Heart left ventricle (tissue), 13 donors: ENCODE results near the gene MAN1C1.

ENCODE experiments used
- POLR2A ChIP-seq, 2 donors: fragments of 450-650 bp; IDR thresholded peaks; one replicate each; pipeline ENCODE4 v1.6.1; 2017; ENCODE audit warnings: antibody characterized with exemption in 2 of 2, mild to moderate bottlenecking in 2 of 2, moderate library complexity in 2 of 2
- TF ChIP-seq, protein P1 (sequence below), 12 donors: fragments of 200-600 bp; sonication (generic) in 4 of 12; IDR thresholded peaks; one replicate each; pipeline versions ENCODE4 v1.5.0 to v1.8.0; 2018 to 2022; ENCODE audit warnings: antibody characterized with exemption in 12 of 12, mild to moderate bottlenecking in 5 of 12
- donor health status: ischemic (EF 13 %, LVEDD 7.1; RV severe dilation, severe dysfunction).
- donor health status: DM: no; HTN: yes; CAD: no.
- donor health status: DM: no; HTN: no; CAD: no.
- donor health status: ischemic (EF 25% LVEDD 6.9; RV normal size, moderate dysfunction).
- donor health status: ischemic (EF 25% LVEDD 5.7; RV mildly dilated, moderate dysfunction).
- donor health status: ischemic (EF 35%, LVEDD 5.7; RV mildly dilated, moderate dysfunction).
- donor health status: nonischemic (EF 11% LVEDD 7.7; RV severe dilation, severe dysfunction).
- donor health status: DM: yes; HTN: yes; CAD: no.
- donor health status: PGD.
- donor health status: ischemic (EF 29% LVEDD 5.4; RV normal size, mild dysfunction).
- donor health status: nonischemic (EF 23%, LVEDD 6.1; RV moderate dilation, normal function).

DNA sequence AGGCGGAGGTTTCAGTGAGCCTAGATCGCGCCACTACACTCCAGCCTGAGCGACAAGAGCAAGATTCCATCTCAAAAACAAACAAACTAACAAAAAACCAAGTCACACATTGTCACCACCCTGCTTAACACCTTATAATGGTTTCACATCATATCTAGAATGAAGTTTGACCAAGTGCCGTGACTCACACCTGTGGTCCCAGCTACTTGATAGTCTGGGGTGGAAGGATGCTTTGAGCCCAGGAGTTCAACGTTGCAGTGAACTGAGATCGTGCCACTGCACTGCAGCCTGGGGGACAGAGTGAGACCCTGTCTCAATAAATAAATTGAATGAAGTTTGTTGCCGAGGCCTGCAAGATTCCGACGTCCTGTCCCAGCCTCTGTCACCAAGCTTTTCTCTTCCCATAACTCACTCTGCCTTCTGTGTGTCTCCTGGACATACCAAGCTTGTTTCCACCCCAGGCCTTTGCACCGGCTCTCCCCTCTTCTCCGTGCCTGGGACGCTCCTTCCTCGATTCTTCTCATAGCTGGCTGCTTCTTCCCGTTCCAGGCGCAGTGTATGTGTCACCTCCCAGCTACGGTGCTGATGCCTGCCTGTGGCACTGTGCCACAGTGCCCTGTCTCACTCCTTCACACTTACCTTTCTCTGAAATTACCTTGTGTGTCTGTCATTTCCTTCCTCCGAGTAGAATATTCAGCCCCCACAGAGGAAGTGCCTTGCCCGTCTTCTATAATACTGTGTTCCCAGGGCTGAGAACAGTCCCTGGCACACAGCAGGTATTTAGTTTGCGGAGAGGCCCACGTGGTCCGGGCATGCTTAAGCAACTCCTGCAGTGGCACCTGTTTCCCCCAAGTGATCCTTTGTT, 179.6 kb downstream of the MAN1C1 start:
- TF ChIP-seq POLR2A (IDR thresholded peaks at IDR 0.05): no peak
- TF ChIP-seq, protein P1, sequence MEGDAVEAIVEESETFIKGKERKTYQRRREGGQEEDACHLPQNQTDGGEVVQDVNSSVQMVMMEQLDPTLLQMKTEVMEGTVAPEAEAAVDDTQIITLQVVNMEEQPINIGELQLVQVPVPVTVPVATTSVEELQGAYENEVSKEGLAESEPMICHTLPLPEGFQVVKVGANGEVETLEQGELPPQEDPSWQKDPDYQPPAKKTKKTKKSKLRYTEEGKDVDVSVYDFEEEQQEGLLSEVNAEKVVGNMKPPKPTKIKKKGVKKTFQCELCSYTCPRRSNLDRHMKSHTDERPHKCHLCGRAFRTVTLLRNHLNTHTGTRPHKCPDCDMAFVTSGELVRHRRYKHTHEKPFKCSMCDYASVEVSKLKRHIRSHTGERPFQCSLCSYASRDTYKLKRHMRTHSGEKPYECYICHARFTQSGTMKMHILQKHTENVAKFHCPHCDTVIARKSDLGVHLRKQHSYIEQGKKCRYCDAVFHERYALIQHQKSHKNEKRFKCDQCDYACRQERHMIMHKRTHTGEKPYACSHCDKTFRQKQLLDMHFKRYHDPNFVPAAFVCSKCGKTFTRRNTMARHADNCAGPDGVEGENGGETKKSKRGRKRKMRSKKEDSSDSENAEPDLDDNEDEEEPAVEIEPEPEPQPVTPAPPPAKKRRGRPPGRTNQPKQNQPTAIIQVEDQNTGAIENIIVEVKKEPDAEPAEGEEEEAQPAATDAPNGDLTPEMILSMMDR (IDR thresholded peaks at IDR 0.05): no peak
